B cell (primary cell): ENCODE data around the gene PAIP2.

Experiments used
- EZH2 ChIP-seq: IDR thresholded peaks from 2 replicates; pipeline ENCODE4 v1.6.1; 2012; ENCODE audit warnings: borderline replicate concordance, low read depth, mild to moderate bottlenecking, moderate library complexity, low read length; ENCODE audit not compliant: insufficient read depth, poor library complexity, severe bottlenecking
- TF ChIP-seq, protein P1 (sequence below): fragments of 200-600 bp; IDR thresholded peaks from one replicate; pipeline ENCODE4 v1.8.0; 2022; ENCODE audit warnings: antibody characterized with exemption, mild to moderate bottlenecking

DNA sequence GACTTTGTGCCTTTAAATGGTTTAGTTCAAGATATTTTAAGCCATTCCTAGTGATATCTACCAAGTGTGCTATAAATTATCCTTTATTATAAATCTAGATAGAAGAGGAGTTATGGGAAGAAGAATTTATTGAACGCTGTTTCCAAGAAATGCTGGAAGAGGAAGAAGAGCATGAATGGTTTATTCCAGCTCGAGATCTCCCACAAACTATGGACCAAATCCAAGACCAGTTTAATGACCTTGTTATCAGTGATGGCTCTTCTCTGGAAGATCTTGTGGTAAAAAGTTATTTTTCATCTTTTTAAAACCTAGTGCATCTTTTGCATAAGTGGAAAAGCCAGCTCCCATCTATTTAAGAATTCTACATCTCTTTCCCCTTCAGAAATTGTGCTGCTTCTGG lies 22.8 kb downstream of the PAIP2 start:
- TF ChIP-seq, protein P1, sequence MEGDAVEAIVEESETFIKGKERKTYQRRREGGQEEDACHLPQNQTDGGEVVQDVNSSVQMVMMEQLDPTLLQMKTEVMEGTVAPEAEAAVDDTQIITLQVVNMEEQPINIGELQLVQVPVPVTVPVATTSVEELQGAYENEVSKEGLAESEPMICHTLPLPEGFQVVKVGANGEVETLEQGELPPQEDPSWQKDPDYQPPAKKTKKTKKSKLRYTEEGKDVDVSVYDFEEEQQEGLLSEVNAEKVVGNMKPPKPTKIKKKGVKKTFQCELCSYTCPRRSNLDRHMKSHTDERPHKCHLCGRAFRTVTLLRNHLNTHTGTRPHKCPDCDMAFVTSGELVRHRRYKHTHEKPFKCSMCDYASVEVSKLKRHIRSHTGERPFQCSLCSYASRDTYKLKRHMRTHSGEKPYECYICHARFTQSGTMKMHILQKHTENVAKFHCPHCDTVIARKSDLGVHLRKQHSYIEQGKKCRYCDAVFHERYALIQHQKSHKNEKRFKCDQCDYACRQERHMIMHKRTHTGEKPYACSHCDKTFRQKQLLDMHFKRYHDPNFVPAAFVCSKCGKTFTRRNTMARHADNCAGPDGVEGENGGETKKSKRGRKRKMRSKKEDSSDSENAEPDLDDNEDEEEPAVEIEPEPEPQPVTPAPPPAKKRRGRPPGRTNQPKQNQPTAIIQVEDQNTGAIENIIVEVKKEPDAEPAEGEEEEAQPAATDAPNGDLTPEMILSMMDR, result no peak
- no peak for TF ChIP-seq EZH2
